K562 (cell line): ENCODE measurements around the gene CD82. TPM values are rescaled to one million over a fixed set of nuclear protein-coding genes. Genes with fewer than 3 reads are reported as not detected.

Source experiments
- ATAC-seq: fragments of 200-7000 bp; cut with Tn5 transposase; 3 replicates; pipeline ENCODE4 v1.9.1; 2020; ENCODE audit warnings: moderate library complexity
- BruUV-seq: library from RNA; stranded (reverse); fragments of 400-500 nt; replicated peaks from 2 replicates; lab custom pipeline; 2021; lab: Mats Ljungman, UMichigan
- CTCF ChIA-PET: fragments of 300-600 bp; formaldehyde crosslinking; extraction: SDS; loops from one replicate; lab custom pipeline; 2021; ENCODE audit warnings: low intra/inter-chr PET ratio; lab: Yijun Ruan, JAX
- POLR2A ChIA-PET: fragments of 300-600, 350-650 bp; sonication (Branson Sonifier 250); formaldehyde crosslinking; extraction: SDS; loops from one replicate; lab custom pipeline; 2021; ENCODE audit warnings: antibody characterized with exemption, inconsistent platforms; lab: Yijun Ruan, JAX
- DNase-seq, 4 experiments: peaks; one replicate each; pipeline versions ENCODE4 v3.0.0 to v3.0.0-alpha.2; 2011 to 2018; ENCODE audit warnings: low spot score in 3 of 4, mixed read lengths in 3 of 4; ENCODE audit errors: extremely low read depth in 1 of 4
- FAIRE-seq: peaks from 2 replicates; lab custom pipeline; 2011; peaks lifted over from hg19 to GRCh38; lab: Jason Lieb, UNC
- H2AFZ ChIP-seq: 2 replicates; pipeline ENCODE4 v1.6.0; 2011; ENCODE audit warnings: low read depth, low read length, control low read depth, inconsistent platforms
- H3K27ac ChIP-seq: fragments of 200-600 bp; 3 replicates; pipeline ENCODE4 v1.8.0; 2011; ENCODE audit warnings: low read depth, mild to moderate bottlenecking, control low read depth, inconsistent platforms, low read length, moderate library complexity, mixed read lengths; ENCODE audit errors: extremely low read depth
- H3K27me3 ChIP-seq, 2 experiments: fragments of 300-600 bp in 1 of 2; 2 replicates in 1 of 2; 3 replicates in 1 of 2; pipeline versions ENCODE4 v1.6.0 to v1.8.0; 2011; ENCODE audit warnings: inconsistent platforms in 2 of 2, low read length in 2 of 2, mild to moderate bottlenecking in 1 of 2, mixed read lengths in 1 of 2, moderate library complexity in 1 of 2; ENCODE audit not compliant: control insufficient read depth in 2 of 2, insufficient read depth in 2 of 2
- H3K36me3 ChIP-seq: fragments of 300-600 bp; 3 replicates; pipeline ENCODE4 v1.8.0; 2011; ENCODE audit warnings: mild to moderate bottlenecking, low read length, inconsistent platforms; ENCODE audit not compliant: control insufficient read depth, insufficient read depth
- H3K4me1 ChIP-seq, 2 experiments: fragments of 200-600 bp in 1 of 2; replicated peaks in 1 of 2; 2 replicates in 1 of 2; 3 replicates in 1 of 2; pipeline versions ENCODE4 v1.5.1 to v1.8.0; 2011; ENCODE audit warnings: inconsistent platforms in 2 of 2, low read length in 2 of 2, mild to moderate bottlenecking in 1 of 2, mixed read lengths in 1 of 2, moderate library complexity in 1 of 2; ENCODE audit not compliant: control insufficient read depth in 2 of 2, insufficient read depth in 2 of 2
- H3K4me2 ChIP-seq: 2 replicates; pipeline ENCODE4 v1.6.1; 2011; ENCODE audit warnings: low read length, control low read depth, inconsistent platforms, mixed read lengths; ENCODE audit not compliant: insufficient read depth
- H3K4me3 ChIP-seq: fragments of 200-600 bp; sonication (generic), shearing (Covaris generic); 2 replicates; pipeline ENCODE4 v1.5.1; 2016; ENCODE audit warnings: control low read depth, inconsistent platforms
- H3K79me2 ChIP-seq: fragments of 200-600 bp; 3 replicates; pipeline ENCODE4 v1.8.0; 2011; ENCODE audit warnings: low read length, inconsistent platforms; ENCODE audit not compliant: control insufficient read depth, insufficient read depth
- H3K9ac ChIP-seq, 2 experiments: 2 replicates each; pipeline versions ENCODE4 v1.6.0 to v1.6.1; 2011; ENCODE audit warnings: low read depth in 2 of 2, low read length in 2 of 2, control low read depth in 1 of 2, inconsistent platforms in 1 of 2, mild to moderate bottlenecking in 1 of 2, mixed read lengths in 1 of 2; ENCODE audit not compliant: insufficient read depth in 1 of 2
- H3K9me1 ChIP-seq: one replicate; pipeline ENCODE4 v1.6.0; 2011; ENCODE audit warnings: inconsistent platforms, mild to moderate bottlenecking, low read length, moderate library complexity; ENCODE audit not compliant: control insufficient read depth, insufficient read depth
- H3K9me3 ChIP-seq: replicated peaks from 2 replicates; pipeline ENCODE4 v1.5.1; 2011; ENCODE audit warnings: low read depth, low read length, inconsistent platforms; ENCODE audit not compliant: control insufficient read depth, insufficient read depth
- H4K20me1 ChIP-seq: replicated peaks from 2 replicates; pipeline ENCODE4 v1.6.1; 2011; ENCODE audit warnings: low read length, inconsistent platforms, mixed read lengths; ENCODE audit not compliant: control insufficient read depth, insufficient read depth
- ATF7 ChIP-seq: fragments of 450-650 bp; IDR thresholded peaks from 2 replicates; pipeline ENCODE4 v1.7.1; 2014; ENCODE audit warnings: mild to moderate bottlenecking, moderate library complexity
- BCL6 ChIP-seq: fragments of 250-450 bp; sonication (Bioruptor Pico); IDR thresholded peaks from 2 replicates; pipeline ENCODE4 v1.4.0; 2020
- CEBPG ChIP-seq, 3 experiments: fragments of 200-800 bp in 1 of 3; sonication (Bioruptor generic) in 1 of 3; sonication (generic) in 1 of 3; formaldehyde crosslinking in 1 of 3; IDR thresholded peaks in 2 of 3; conservative IDR thresholded peaks in 1 of 3; 2 replicates each; pipeline versions ENCODE4 v1.6.1 to v1.8.0; 2016 to 2022; ENCODE audit warnings: missing compliant biosample characterization in 2 of 3, missing genetic modification characterization in 2 of 3, mild to moderate bottlenecking in 1 of 3, missing genetic modification reagents in 1 of 3
- E2F4 ChIP-seq: sonication (generic); formaldehyde crosslinking; IDR thresholded peaks from 2 replicates; pipeline ENCODE4 v1.8.0; 2022; ENCODE audit warnings: mild to moderate bottlenecking, low read depth, missing genetic modification reagents
- FOSL1 ChIP-seq: fragments of 200-800 bp; sonication (Bioruptor generic); conservative IDR thresholded peaks from 2 replicates; pipeline ENCODE4 v1.6.1; 2016; ENCODE audit warnings: missing genetic modification characterization, missing compliant biosample characterization
- GABPA ChIP-seq: fragments of 200-800 bp; sonication (Bioruptor generic); conservative IDR thresholded peaks from 2 replicates; pipeline ENCODE4 v1.6.1; 2016; ENCODE audit warnings: low read depth, missing genetic modification characterization, missing compliant biosample characterization
- HMG20B ChIP-seq: fragments of 250-450 bp; sonication (Bioruptor Pico); IDR thresholded peaks from 2 replicates; pipeline ENCODE4 v1.5.0; 2021; ENCODE audit warnings: mild to moderate bottlenecking
- RNF2 ChIP-seq: sonication (generic); IDR thresholded peaks from 2 replicates; pipeline ENCODE4 v1.6.1; 2016
- SAFB ChIP-seq: fragments of 200-400 bp; formaldehyde crosslinking; IDR thresholded peaks from 2 replicates; pipeline ENCODE4 v1.6.1; 2017; ENCODE audit warnings: low read depth, low read length, borderline replicate concordance
- SIN3B ChIP-seq: fragments of 450-650 bp; IDR thresholded peaks from 2 replicates; pipeline ENCODE4 v1.6.1; 2017; ENCODE audit warnings: low read depth, mild to moderate bottlenecking, moderate library complexity
- ZBTB17 ChIP-seq: fragments of 450-650 bp; formaldehyde crosslinking; IDR thresholded peaks from 2 replicates; pipeline ENCODE4 v1.4.0; 2020; ENCODE audit warnings: mild to moderate bottlenecking
- ZNF143 ChIP-seq: sonication (generic); formaldehyde crosslinking; IDR thresholded peaks from 2 replicates; pipeline ENCODE4 v1.9.0; 2022; ENCODE audit warnings: mild to moderate bottlenecking, missing genetic modification reagents
- ZNF3 ChIP-seq: fragments of 250-450 bp; sonication (Bioruptor Pico); IDR thresholded peaks from 2 replicates; pipeline ENCODE4 v1.5.0; 2021; ENCODE audit warnings: mild to moderate bottlenecking, moderate library complexity
- ZNF354B ChIP-seq: fragments of 250-450 bp; sonication (Bioruptor Pico); IDR thresholded peaks from 2 replicates; pipeline ENCODE4 v1.4.0; 2020
- ZNF75A ChIP-seq: fragments of 450-650 bp; formaldehyde crosslinking; IDR thresholded peaks from 2 replicates; pipeline ENCODE4 v1.4.0; 2020; ENCODE audit warnings: mild to moderate bottlenecking
- ZNF780A ChIP-seq: fragments of 250-450 bp; sonication (Bioruptor Pico); IDR thresholded peaks from 2 replicates; pipeline ENCODE4 v1.5.0; 2021; ENCODE audit warnings: mild to moderate bottlenecking
- WGBS: fragments of 100-300 bp; shearing (Covaris generic); methylation state at CpG from one replicate; pipeline ENCODE4 v1.1.6; 2016; ENCODE audit warnings: low coverage, mixed read lengths; ENCODE audit not compliant: insufficient coverage; ENCODE audit errors: missing lambda C conversion rate; 5-methylcytosine and 5-hydroxymethylcytosine counted together
- in situ Hi-C: fragments of 300-500 bp; cut with MboI; formaldehyde crosslinking; loops from 4 replicates; pipeline ENCODE4 v1.15.0; 2018; ENCODE audit warnings: inconsistent platforms, mixed read lengths
- intact Hi-C: fragments of 100-400 bp; cut with micrococcal nuclease; formaldehyde crosslinking; loops from 2 replicates; pipeline ENCODE4 v1.14.2; 2022
- polyA plus RNA-seq, 8 experiments: library from polyadenylated mRNA; depleted of rRNA in 4 of 8; stranded (reverse) in 5 of 8; unstranded in 3 of 8; fragments of >200 nt; fragmentation: Nextera tagmentation in 2 of 8; fragmentation: Illumina TruSeq in 1 of 8; extraction: Ambion mirVana in 2 of 8; extraction: Trizol in 1 of 8; gene quantifications; 2 replicates each; pipeline versions ENCODE4 v1.2.1 to v1.2.3, GENCODE V29; 2011 to 2014; ENCODE audit warnings: inconsistent platforms in 1 of 8, missing spikeins in 1 of 8
- total RNA-seq, 7 experiments: library from RNA; depleted of rRNA in 6 of 7; stranded (reverse); fragments of >200 nt in 6 of 7; fragmentation: Illumina TruSeq in 2 of 7; extraction: Trizol in 2 of 7; gene quantifications; 2 replicates each; pipeline versions ENCODE4 v1.2.1 to v1.2.3, GENCODE V29; 2011 to 2021; ENCODE audit warnings: low replicate concordance in 1 of 7
- TF ChIP-seq, protein P1 (sequence below): sonication (generic); formaldehyde crosslinking; IDR thresholded peaks from 2 replicates; pipeline ENCODE4 v1.8.0; 2022; ENCODE audit warnings: mild to moderate bottlenecking, missing genetic modification reagents
- TF ChIP-seq, protein P2 (sequence below), 2 experiments: fragments of 200-800 bp in 1 of 2; sonication (Bioruptor generic) in 1 of 2; sonication (generic) in 1 of 2; formaldehyde crosslinking in 1 of 2; IDR thresholded peaks in 1 of 2; conservative IDR thresholded peaks in 1 of 2; 2 replicates each; pipeline versions ENCODE4 v1.5.0 to v1.6.1; 2016 to 2020; ENCODE audit warnings: missing compliant biosample characterization in 1 of 2, missing genetic modification characterization in 1 of 2, missing genetic modification reagents in 1 of 2

The CD82 gene
- total and polyA plus RNA-seq, 9 of the 15 experiments (the other 6 are each of a cell fraction or from before 2014, with no cell fraction given): 0.27 to 9.4 (median 3.0) TPM

GRCh38 chr11:44574610-44575287 is 9.3 kb downstream of the CD82 start:
- in situ Hi-C loops: no loop called here
- CTCF ChIA-PET: no interaction called here
- H3K4me1 ChIP-seq: peaks cover 15 to 18% of the 10 kb centered on the region in 2 experiments
- H3K27me3 ChIP-seq: no peaks in the 10 kb centered on the region
- H3K27ac ChIP-seq: no peak overlapping the region
- 43% methylated on average over 5 of the region's 5 CpGs for WGBS
- H2AFZ ChIP-seq: no peak overlapping the region; the same call in 1 of the 2 replicates
- H4K20me1 ChIP-seq: no peaks in the 10 kb centered on the region
- no peak for ATAC-seq
- no TSS peak for BruUV-seq
- no peak for TF ChIP-seq SAFB
- TF ChIP-seq ZNF75A (CRISPR knock-in tag): peak; percentile 69; the same call in 1 of the 2 replicates
- peak; percentile 25; the same call in 1 of the 2 replicates for TF ChIP-seq ZBTB17 (CRISPR knock-in tag)
- TF ChIP-seq ZNF354B (CRISPR knock-in tag): no peak
- no peak for TF ChIP-seq ZNF780A (CRISPR knock-in tag)
- TF ChIP-seq ZNF3 (CRISPR knock-in tag): no peak
- no peak for TF ChIP-seq E2F4
- peak; percentile 9; the same call in 1 of the 2 replicates for TF ChIP-seq BCL6
- no peak for TF ChIP-seq CEBPG (CRISPR knock-in tag; IDR thresholded peaks at IDR 0.05)
- TF ChIP-seq CEBPG (tag; conservative IDR thresholded peaks at IDR 0.05 in 1 of 2, IDR thresholded peaks at IDR 0.05 in 1 of 2): peak in 1 of 2 experiments; percentile 41; a peak in 2 of 4 replicates
- TF ChIP-seq FOSL1 (tag): 0 out of 2 replicates have a peak, but pooled peaks have one; percentile 33
- TF ChIP-seq RNF2: peak; percentile 21; the same call in 1 of the 2 replicates
- TF ChIP-seq GABPA (tag): peak; percentile 56
- no peak for TF ChIP-seq SIN3B
- TF ChIP-seq ZNF143: no peak
- no peak for TF ChIP-seq ATF7
- 0 out of 2 replicates have a peak, but pooled peaks have one; percentile 30 for TF ChIP-seq HMG20B (CRISPR knock-in tag)
- TF ChIP-seq, protein P1, sequence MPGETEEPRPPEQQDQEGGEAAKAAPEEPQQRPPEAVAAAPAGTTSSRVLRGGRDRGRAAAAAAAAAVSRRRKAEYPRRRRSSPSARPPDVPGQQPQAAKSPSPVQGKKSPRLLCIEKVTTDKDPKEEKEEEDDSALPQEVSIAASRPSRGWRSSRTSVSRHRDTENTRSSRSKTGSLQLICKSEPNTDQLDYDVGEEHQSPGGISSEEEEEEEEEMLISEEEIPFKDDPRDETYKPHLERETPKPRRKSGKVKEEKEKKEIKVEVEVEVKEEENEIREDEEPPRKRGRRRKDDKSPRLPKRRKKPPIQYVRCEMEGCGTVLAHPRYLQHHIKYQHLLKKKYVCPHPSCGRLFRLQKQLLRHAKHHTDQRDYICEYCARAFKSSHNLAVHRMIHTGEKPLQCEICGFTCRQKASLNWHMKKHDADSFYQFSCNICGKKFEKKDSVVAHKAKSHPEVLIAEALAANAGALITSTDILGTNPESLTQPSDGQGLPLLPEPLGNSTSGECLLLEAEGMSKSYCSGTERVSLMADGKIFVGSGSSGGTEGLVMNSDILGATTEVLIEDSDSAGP (CRISPR knock-in tag): peak; percentile 36; the same call in 1 of the 2 replicates
- TF ChIP-seq, protein P2, sequence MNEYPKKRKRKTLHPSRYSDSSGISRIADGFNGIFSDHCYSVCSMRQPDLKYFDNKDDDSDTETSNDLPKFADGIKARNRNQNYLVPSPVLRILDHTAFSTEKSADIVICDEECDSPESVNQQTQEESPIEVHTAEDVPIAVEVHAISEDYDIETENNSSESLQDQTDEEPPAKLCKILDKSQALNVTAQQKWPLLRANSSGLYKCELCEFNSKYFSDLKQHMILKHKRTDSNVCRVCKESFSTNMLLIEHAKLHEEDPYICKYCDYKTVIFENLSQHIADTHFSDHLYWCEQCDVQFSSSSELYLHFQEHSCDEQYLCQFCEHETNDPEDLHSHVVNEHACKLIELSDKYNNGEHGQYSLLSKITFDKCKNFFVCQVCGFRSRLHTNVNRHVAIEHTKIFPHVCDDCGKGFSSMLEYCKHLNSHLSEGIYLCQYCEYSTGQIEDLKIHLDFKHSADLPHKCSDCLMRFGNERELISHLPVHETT (CRISPR knock-in tag; conservative IDR thresholded peaks at IDR 0.05 in 1 of 2, IDR thresholded peaks at IDR 0.05 in 1 of 2): 0 out of 4 replicates have a peak, but pooled peaks of 1 of the 2 experiments have one; percentile 38
- TF ChIP-seq, all 486 proteins: peak for 10
- H3K4me3 ChIP-seq: no peak overlapping the region
- intact Hi-C loops: no loop called here
- no peak overlapping the region for H3K4me2 ChIP-seq
- no peaks in the 10 kb centered on the region for H3K79me2 ChIP-seq
- H3K9me3 ChIP-seq: no peaks in the 10 kb centered on the region
- FAIRE-seq: peak; percentile 75
- DNase-seq: no peak
- H3K9me1 ChIP-seq: no peaks in the 10 kb centered on the region
- POLR2A ChIA-PET: interaction anchor here (0.8 kb wide), 2 partner anchors 10 to 1026 kb away, joined by 3 read pairs; no protein-coding TSS in a partner anchor
- no peaks in the 10 kb centered on the region for H3K36me3 ChIP-seq
- no peak overlapping the region for H3K9ac ChIP-seq
